ENCODE results near the gene RALGPS1.

- TF ChIP-seq CTCF (conservative IDR thresholded peaks at IDR 0.05) (no peak), ZFX (IDR thresholded peaks at IDR 0.05) (no peak)
Measured at GRCh38 chr9:126939821-126940221, 25.2 kb downstream of the RALGPS1 start.
